Measurements from ENCODE around the gene PCSK9. TPM values are rescaled to one million over a fixed set of nuclear protein-coding genes. Genes with fewer than 3 reads are reported as not detected.

Gene PCSK9
- 0.70 TPM in 1 of 2 replicates, not detected in the other for total RNA-seq

DNA sequence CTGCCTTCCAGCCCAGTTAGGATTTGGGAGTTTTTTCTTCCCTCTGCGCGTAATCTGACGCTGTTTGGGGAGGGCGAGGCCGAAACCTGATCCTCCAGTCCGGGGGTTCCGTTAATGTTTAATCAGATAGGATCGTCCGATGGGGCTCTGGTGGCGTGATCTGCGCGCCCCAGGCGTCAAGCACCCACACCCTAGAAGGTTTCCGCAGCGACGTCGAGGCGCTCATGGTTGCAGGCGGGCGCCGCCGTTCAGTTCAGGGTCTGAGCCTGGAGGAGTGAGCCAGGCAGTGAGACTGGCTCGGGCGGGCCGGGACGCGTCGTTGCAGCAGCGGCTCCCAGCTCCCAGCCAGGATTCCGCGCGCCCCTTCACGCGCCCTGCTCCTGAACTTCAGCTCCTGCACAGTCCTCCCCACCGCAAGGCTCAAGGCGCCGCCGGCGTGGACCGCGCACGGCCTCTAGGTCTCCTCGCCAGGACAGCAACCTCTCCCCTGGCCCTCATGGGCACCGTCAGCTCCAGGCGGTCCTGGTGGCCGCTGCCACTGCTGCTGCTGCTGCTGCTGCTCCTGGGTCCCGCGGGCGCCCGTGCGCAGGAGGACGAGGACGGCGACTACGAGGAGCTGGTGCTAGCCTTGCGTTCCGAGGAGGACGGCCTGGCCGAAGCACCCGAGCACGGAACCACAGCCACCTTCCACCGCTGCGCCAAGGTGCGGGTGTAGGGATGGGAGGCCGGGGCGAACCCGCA, at the start of gene PCSK9:
PCSK9 (plus strand) TSS at position 207 of the 741 bp plus-strand sequence; CDS start at position 497, 290 bp downstream.
- DNase-seq = peak; percentile 25

DNA sequence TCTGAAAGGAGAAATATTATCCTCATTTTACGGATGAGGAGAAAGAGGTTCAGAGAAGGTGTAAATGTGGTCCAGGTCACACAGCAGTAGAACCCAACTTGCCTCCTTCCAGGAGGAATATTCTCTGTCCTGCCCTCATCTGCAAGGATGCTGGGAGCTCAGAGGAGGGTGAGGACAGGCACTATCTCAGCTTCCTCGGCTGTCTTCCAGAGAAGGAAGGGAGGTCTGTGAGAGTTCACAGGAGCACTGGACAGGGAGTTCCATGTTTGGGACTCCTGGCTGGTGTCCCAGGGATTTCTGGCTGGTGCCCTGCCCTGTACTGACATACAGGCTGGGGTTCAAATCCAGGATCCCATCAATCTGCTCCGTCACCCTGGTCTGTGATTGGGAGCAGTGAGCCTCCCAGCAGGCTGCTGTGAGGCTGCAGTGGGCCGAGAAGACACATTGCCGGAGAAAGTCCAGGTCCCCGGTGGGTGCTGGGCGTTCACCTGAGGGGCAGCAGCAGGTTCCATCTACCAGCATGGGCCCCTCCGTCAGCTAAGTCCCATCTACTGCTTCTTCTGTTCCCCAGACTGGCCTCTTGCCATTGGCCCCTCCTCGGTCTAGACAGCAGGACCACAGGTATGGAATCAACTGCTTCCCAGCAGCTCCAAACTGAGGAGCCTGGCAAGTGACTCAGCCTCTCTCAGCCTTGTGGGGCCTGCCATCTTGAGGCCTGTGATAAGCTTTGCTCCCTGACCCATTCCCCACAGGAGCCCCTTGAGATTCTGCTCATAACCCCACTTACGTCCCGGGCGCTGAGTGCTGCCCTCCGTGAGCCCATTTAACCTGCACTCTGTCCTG, 49.2 kb upstream of the PCSK9 start:
- no peak for DNase-seq

- no peak for DNase-seq
Measured at GRCh38 chr1:54990916-54991315, 48.4 kb upstream of the PCSK9 start.

DNA sequence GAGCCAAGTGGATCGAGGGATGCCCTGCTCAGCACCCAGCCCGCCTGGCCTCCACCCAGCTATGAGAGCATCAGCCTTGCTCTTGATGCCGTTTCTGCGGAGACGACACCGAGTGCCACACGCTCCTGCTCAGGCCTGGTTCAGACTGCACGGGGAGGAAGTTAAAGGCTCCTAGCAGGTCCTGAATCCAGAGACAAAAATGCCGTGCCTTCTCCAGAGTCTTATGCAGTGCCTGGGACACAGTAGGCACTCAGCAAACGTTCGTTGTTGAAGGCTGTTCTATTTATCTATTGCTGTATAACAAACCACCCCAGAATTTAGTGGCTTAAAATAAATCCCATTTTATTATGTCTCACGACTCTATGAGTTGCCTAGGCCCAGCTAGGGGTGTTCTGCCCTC, 47.4 kb upstream of the PCSK9 start:
- DNase-seq = no peak

DNA sequence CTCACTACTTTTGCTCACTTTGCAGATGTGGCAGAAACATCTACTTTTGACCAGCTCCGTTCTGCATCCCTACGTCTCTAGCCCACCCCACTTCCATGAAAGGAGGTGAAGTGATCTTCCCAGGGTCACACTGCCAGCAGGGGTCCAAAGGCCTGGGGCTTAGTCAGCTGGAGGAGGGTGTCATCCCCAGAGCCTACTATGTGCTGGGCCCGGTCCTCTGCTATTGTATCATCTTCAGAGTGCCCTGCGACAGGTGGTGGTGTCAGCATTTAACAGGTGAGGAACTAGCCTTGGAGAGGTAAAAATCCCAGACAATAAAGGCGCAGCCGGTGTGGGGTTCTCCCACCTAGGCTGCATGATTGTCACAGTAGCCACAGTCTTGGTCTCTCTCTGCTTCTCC, 46.2 kb upstream of the PCSK9 start:
- no peak for DNase-seq

GRCh38 chr1:54994355-54994990, 44.9 kb upstream of the PCSK9 start:
- no peak for DNase-seq

DNA sequence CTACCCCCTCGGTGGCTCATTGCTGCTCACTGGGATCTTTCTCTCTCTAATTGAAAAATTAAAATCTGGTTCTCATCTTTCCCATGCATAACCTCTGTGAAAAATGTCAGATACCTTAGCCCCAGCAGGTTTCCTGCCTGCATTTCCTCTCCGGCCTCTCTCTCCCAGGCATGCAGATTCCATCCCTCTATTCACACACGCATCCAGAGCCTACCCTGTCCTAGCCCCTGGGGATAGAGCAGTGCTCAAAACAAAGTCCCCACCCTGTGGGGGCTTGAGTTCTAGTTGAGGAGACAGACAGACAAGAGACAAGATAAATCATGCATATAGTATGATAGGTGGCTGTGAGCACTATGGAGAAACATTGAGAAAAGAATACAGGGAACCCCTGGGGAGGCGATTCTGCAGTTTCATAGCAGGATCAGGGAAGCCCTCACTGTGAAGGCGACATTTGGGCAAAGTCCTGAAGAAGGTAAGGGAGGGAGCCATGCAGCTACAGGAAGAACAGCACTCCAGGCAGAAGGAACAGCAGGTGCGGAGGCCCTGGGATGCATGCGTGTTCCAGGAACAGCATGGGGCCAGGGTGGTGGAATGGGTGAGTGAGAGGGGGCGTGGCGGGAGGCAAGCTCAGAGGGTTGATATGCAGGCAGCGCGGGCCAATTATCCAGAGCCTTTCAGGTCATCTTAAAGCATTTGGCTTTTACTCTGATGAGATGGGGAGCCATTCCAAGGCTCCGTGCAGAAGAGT, 44.2 kb upstream of the PCSK9 start:
- no peak for DNase-seq

GRCh38 chr1:54995835-54996234, 43.5 kb upstream of the PCSK9 start:
- no peak for DNase-seq

DNA sequence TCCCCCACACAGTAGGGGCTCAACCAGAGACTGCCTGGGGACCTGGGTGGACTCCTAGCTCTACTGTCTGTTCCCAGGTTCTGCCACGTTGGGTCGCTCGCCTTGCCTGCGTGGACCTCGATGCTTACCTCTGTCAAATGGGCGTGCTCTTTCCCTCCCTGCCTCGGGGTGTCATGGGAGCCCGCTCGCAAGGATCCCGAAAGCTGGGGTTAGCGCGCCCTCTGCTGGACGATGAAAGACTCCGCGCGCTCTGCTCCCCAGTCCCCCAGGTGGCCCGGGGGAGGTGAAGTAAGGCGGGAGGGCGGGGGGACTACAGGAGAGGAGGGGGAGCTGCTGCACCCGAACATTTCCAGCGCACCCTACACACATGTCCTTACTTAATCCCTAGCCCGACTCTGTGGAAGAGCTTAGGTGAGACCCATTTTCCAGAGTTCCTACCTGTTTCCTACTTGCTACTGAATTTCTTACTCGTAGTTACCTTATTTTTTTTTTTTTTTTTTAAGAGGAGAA, 42.9 kb upstream of the PCSK9 start:
- DNase-seq = peak; percentile 83

GRCh38 chr1:54996869-54997710, 42.3 kb upstream of the PCSK9 start:
- peak; percentile 19 for DNase-seq

DNA sequence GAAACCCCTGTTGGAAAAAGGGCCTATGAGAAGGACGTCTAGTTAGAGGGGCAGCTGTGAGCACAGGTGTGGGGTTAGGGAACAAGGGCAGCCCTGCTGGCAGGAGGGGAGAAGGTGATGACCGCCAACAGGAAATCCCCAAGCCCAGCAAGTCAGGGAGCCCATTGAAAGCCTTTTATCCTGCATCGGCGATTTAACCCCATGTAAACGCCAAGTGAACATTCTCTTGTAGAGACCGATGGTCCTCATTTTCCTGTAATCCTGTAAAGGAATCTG, 41.7 kb upstream of the PCSK9 start:
- DNase-seq = no peak

- no peak for DNase-seq
Measured at GRCh38 chr1:54998100-54998499, 41.2 kb upstream of the PCSK9 start.

GRCh38 chr1:54998677-54999076, 40.7 kb upstream of the PCSK9 start, which contains the start of gene BSND:
Gene BSND (plus strand): TSS chr1:54998933. CDS start chr1:54999187, 254 bp downstream.
- DNase-seq = no peak

- DNase-seq = no peak
Measured at GRCh38 chr1:55000110-55001085, 39.0 kb upstream of the PCSK9 start.

DNA sequence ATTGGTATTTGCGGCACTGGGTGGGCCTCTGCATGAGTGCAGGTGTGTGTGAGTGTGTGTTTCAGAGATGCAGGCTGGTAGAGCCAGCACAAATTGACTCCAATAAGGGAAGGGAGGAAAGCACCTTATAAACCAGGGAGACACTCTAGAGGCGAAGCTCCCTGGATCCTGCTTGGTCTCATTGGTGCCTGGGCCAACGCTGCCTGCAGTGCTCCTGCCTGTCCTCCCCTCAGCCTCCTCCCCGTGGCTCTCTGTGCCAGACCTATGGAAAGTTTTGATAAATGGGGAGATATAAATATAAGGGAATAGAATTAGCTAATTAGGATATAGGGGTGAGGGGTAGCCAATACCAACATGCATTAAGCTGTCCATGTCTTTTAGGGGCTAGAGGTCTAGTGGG, 38.0 kb upstream of the PCSK9 start:
- no peak for DNase-seq

- no peak for DNase-seq
Measured at GRCh38 chr1:55002686-55003085, 36.7 kb upstream of the PCSK9 start.

DNA sequence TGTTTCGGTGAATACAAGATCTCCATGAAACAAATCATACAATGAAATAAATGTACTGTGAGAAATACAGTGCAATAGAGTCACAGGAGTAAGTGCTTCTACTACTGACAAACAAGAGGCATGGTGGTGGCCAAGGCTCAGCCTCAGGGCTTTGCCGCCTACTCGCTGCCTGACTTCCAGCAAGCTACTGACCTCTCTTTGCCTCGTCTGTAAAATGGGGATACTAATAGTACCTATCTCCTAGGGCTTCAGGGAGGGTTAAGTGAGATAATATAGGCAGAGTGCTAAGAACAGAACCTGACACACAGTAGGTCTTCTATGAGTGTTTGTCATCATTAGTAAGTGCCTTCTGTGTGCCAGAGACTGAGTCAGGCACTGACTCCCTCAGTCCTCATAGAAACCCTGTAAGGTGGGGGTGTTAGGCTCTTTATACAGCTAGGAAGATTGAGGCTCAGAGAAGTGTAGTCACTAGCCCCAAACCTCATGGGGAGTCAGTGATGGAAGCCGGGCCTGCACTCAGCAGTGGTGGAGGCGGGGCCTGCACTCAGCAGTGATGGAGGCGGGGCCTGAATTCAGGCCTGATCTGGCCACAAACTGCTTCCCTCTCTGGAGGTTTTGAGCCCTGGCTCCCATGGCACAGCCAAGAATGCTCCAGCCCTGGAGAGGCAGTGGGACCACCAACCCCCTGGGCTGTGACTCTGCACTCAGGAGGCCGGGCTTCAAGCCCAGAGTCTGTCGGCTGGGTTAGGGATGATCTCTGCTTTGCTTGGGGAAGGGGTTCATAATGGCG, 33.8 kb upstream of the PCSK9 start:
- no peak for DNase-seq

- no peak for DNase-seq
Measured at GRCh38 chr1:55006931-55007330, 32.4 kb upstream of the PCSK9 start.

GRCh38 chr1:55007625-55008024, 31.7 kb upstream of the PCSK9 start:
- no peak for DNase-seq

Data from dermis blood vessel endothelial cell (primary cell).